ENCODE data around the gene SLC66A1. TPM values are rescaled to one million over a fixed set of nuclear protein-coding genes. Genes with fewer than 3 reads are reported as not detected.

Gene SLC66A1
- total and polyA plus RNA-seq, 9 of the 15 experiments (the other 6 are each of a cell fraction or from before 2014, with no cell fraction given), result 1.2 to 40.8 (median 18.6) TPM

- TF ChIP-seq, protein P1, sequence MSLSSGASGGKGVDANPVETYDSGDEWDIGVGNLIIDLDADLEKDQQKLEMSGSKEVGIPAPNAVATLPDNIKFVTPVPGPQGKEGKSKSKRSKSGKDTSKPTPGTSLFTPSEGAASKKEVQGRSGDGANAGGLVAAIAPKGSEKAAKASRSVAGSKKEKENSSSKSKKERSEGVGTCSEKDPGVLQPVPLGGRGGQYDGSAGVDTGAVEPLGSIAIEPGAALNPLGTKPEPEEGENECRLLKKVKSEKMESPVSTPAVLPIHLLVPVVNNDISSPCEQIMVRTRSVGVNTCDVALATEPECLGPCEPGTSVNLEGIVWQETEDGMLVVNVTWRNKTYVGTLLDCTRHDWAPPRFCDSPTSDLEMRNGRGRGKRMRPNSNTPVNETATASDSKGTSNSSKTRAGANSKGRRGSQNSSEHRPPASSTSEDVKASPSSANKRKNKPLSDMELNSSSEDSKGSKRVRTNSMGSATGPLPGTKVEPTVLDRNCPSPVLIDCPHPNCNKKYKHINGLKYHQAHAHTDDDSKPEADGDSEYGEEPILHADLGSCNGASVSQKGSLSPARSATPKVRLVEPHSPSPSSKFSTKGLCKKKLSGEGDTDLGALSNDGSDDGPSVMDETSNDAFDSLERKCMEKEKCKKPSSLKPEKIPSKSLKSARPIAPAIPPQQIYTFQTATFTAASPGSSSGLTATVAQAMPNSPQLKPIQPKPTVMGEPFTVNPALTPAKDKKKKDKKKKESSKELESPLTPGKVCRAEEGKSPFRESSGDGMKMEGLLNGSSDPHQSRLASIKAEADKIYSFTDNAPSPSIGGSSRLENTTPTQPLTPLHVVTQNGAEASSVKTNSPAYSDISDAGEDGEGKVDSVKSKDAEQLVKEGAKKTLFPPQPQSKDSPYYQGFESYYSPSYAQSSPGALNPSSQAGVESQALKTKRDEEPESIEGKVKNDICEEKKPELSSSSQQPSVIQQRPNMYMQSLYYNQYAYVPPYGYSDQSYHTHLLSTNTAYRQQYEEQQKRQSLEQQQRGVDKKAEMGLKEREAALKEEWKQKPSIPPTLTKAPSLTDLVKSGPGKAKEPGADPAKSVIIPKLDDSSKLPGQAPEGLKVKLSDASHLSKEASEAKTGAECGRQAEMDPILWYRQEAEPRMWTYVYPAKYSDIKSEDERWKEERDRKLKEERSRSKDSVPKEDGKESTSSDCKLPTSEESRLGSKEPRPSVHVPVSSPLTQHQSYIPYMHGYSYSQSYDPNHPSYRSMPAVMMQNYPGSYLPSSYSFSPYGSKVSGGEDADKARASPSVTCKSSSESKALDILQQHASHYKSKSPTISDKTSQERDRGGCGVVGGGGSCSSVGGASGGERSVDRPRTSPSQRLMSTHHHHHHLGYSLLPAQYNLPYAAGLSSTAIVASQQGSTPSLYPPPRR (CRISPR knock-in tag; IDR thresholded peaks at IDR 0.05; ENCODE audit: borderline replicate concordance), result peak; percentile 45; the same call in 1 of the 2 replicates
- no peak for TF ChIP-seq NFIX (CRISPR knock-in tag; IDR thresholded peaks at IDR 0.05; ENCODE audit: low read depth)
- TF ChIP-seq NR4A1 (CRISPR knock-in tag; IDR thresholded peaks at IDR 0.05), result no peak
- TF ChIP-seq NR4A1 (tag; IDR thresholded peaks at IDR 0.05), result no peak
- TF ChIP-seq MAZ (CRISPR knock-in tag; conservative IDR thresholded peaks at IDR 0.05 in 1 of 2, IDR thresholded peaks at IDR 0.05 in 1 of 2), result peak in 1 of 2 experiments; percentile 79; a peak in 2 of 4 replicates
- TF ChIP-seq TAL1 (IDR thresholded peaks at IDR 0.05), result peak; percentile 52; the same call in 1 of the 2 replicates
- TF ChIP-seq C11orf30 (IDR thresholded peaks at IDR 0.05; ENCODE audit: low read depth), result peak; percentile 40
- TF ChIP-seq POLR2G (IDR thresholded peaks at IDR 0.05; ENCODE audit: low read depth, low read length), result 0 out of 2 replicates have a peak, but pooled peaks have one; percentile 2
- TF ChIP-seq TAF1 (IDR thresholded peaks at IDR 0.05; ENCODE audit: control insufficient read depth, extremely low read depth, insufficient read depth, low read length, severe bottlenecking), result peak; percentile 28
- TF ChIP-seq ATF7 (IDR thresholded peaks at IDR 0.05), result 0 out of 2 replicates have a peak, but pooled peaks have one; percentile 19
- TF ChIP-seq KDM1A (IDR thresholded peaks at IDR 0.05), result peak; percentile 34 to 69; a peak in 1 of 4 replicates
- TF ChIP-seq FOXM1 (IDR thresholded peaks at IDR 0.05; ENCODE audit: low read depth), result peak; percentile 41; the same call in 1 of the 2 replicates
- no peak for TF ChIP-seq FOXM1 (CRISPR knock-in tag; IDR thresholded peaks at IDR 0.05; ENCODE audit: low read depth)
- TF ChIP-seq MNT (conservative IDR thresholded peaks at IDR 0.05), result peak in 1 of 2 experiments; percentile 55; a peak in 2 of 4 replicates
- peak; percentile 43; the same call in 1 of the 2 replicates for TF ChIP-seq PML (IDR thresholded peaks at IDR 0.05; ENCODE audit: low read length)
- TF ChIP-seq NFE2L1 (tag; IDR thresholded peaks at IDR 0.05; ENCODE audit: borderline replicate concordance, low read depth), result no peak
- TF ChIP-seq, protein P2, sequence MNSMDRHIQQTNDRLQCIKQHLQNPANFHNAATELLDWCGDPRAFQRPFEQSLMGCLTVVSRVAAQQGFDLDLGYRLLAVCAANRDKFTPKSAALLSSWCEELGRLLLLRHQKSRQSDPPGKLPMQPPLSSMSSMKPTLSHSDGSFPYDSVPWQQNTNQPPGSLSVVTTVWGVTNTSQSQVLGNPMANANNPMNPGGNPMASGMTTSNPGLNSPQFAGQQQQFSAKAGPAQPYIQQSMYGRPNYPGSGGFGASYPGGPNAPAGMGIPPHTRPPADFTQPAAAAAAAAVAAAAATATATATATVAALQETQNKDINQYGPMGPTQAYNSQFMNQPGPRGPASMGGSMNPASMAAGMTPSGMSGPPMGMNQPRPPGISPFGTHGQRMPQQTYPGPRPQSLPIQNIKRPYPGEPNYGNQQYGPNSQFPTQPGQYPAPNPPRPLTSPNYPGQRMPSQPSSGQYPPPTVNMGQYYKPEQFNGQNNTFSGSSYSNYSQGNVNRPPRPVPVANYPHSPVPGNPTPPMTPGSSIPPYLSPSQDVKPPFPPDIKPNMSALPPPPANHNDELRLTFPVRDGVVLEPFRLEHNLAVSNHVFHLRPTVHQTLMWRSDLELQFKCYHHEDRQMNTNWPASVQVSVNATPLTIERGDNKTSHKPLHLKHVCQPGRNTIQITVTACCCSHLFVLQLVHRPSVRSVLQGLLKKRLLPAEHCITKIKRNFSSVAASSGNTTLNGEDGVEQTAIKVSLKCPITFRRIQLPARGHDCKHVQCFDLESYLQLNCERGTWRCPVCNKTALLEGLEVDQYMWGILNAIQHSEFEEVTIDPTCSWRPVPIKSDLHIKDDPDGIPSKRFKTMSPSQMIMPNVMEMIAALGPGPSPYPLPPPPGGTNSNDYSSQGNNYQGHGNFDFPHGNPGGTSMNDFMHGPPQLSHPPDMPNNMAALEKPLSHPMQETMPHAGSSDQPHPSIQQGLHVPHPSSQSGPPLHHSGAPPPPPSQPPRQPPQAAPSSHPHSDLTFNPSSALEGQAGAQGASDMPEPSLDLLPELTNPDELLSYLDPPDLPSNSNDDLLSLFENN (IDR thresholded peaks at IDR 0.05; ENCODE audit: low read depth in 2 of 2, low read length in 2 of 2), result peak in 1 of 2 experiments; percentile 53; a peak in 1 of 4 replicates
- TF ChIP-seq CBFA2T3 (IDR thresholded peaks at IDR 0.05), result peak; percentile 90
These were observed 13.3 kb downstream of the SLC66A1 start (continued) for GRCh38 chr1:19325368-19325957.

All from K562 (cell line).